ENCODE data around the gene CAPZB.
"Not testable (repeated sequence)": the region's sequence is repeated elsewhere in the genome, so short reads cannot be mapped to it uniquely, and the experiment has no call there.

The CAPZB gene

DNA sequence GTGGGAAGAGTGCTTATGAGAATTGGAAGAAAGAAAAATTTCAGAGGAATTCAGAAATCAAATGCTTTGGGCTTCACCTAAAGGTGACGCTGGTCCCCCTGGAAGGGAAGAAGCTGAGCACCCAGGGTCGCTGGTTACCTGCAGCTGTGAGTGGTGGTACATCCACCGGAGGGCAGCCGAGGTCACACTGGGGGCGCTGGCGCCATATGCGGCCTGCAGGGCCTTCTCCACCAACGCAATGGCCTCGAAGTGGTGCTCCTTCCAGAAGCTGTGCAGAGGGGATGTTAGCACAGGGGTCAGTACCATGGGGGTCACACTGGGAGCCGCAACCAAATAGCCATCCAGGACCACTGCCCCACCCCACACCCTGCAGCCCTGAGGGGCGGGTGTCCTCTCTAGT lies 179.5 kb downstream of the CAPZB start:
- DNase-seq, result no peak

DNA sequence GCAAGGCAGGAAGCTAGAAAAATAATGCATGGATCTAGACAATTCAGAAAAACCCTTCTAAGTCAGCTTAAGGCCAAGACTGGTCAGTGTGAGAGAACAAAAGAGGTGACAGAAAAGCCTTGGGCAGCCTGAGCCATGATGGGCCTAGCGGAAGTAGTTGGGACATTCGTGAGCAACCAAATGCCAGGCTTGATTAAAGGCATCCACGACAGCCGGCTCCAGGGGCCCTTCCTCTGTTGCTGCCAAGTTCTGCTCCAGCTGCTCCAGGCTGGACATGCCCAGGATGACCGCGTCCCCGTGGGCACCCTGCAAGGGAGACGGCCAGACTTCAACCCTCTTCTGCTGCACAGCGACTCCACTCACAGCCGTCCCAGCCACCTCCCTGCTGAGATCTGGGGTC lies 181.3 kb downstream of the CAPZB start:
- DNase-seq, result not testable (repeated sequence)

DNA sequence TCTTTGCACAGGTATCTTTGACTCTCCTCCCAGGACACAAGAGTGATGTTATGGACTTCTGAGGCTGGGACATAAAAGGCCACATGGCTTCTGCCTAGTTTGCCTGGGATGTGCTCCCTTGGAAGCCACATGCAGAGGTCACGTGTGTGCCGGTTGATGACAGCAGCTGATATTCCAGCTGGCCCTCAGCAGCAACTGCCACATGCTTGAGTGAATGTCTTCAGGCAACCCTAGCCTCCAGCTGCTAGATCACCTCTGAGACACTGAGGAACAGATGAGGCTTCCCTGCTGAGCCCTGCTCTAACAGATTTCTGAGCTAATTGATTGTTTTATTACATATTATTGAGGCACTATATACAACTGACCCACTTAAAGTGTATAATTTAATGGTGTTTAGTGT lies 185.1 kb downstream of the CAPZB start:
- no peak for DNase-seq

DNA sequence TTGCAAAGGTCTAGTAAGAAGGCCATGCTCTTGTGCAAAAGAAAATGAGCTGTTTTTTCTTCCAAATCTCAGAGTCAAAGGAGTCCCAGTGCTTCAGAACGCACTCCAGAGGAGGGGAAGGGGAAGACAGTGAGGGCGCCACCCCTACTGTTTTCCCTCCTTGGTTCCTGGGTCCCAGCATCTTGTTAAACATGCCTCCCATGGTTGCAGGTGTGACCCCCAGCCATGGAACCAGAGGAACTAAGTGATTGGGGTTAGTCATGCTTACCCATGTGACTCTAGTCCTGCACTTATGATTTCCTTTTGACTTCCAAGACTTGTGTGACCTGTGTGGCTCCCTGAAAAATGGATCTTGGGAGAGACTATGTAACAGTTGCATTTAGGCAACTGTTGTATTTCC lies 190.7 kb downstream of the CAPZB start:
- no peak for DNase-seq

- DNase-seq, result no peak
Measured at GRCh38 chr1:19289244-19289643, 196.1 kb downstream of the CAPZB start.
